LNCAP (cell line): ENCODE data around the gene HMGB1.

Experiments
- CTCF ChIP-seq: fragments of 450-650 bp; IDR thresholded peaks from 2 replicates; pipeline ENCODE4 v1.5.1; 2017; ENCODE audit warnings: mild to moderate bottlenecking

HMGB1 gene

GRCh38 chr13:30464496-30465342 lies 1.0 kb downstream of the HMGB1 start:
- TF ChIP-seq CTCF: no peak

- no peak for TF ChIP-seq CTCF
These were observed 1.8 kb downstream of the HMGB1 start for GRCh38 chr13:30463787-30464495.

GRCh38 chr13:30461279-30462066 lies 4.3 kb downstream of the HMGB1 start:
- peak; percentile 40 for TF ChIP-seq CTCF

- TF ChIP-seq CTCF: no peak
These were observed 8.3 kb downstream of the HMGB1 start for GRCh38 chr13:30457306-30457891.

- TF ChIP-seq CTCF: no peak
These were observed 9.4 kb downstream of the HMGB1 start for GRCh38 chr13:30456290-30456689.

- no peak for TF ChIP-seq CTCF
These were observed 10.7 kb downstream of the HMGB1 start for GRCh38 chr13:30454991-30455390.

GRCh38 chr13:30453727-30454126 lies 12.0 kb downstream of the HMGB1 start:
- no peak for TF ChIP-seq CTCF
